ENCODE data around the gene LYST. TPM values are rescaled to one million over a fixed set of nuclear protein-coding genes. Genes with fewer than 3 reads are reported as not detected.

The LYST gene
- total RNA-seq, 4 donors from 2014 or later, result 22.9 to 44.4 (median 31.9) TPM

DNA sequence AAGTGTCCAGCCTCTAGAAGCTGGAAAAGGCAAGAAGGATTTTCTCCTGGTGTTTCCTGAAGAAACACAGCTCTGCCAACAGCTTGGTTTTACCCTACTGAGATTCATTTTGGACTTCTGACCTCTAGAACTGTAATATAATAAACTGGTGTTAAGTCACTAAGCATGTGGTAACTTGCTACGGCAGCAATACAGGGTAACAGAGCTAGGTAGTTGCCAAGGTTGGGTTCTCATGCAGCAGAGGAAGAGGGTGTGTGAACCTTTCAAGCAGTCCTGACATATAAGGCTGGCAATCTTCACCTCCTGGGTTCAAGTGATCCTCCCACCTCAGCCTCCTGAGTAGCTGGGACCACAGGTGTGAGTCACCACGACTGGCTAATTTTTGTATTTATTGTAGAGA is 253.1 kb downstream of the LYST start:
- H3K4me3 ChIP-seq, result no peak overlapping the region
- H3K4me1 ChIP-seq, result no peaks in the 10 kb centered on the region
- DNase-seq (ENCODE audit: extremely low spot score), result no peak
- no peaks in the 10 kb centered on the region for H3K27me3 ChIP-seq
- no peak overlapping the region for H3K27ac ChIP-seq (replicated peaks in 1 of 4)
- no peak for TF ChIP-seq POLR2A (IDR thresholded peaks at IDR 0.05; ENCODE audit: low read depth)
- no peak for TF ChIP-seq POLR2AphosphoS5 (IDR thresholded peaks at IDR 0.05)
- no peak for TF ChIP-seq EP300 (IDR thresholded peaks at IDR 0.05)
- TF ChIP-seq, protein P1, sequence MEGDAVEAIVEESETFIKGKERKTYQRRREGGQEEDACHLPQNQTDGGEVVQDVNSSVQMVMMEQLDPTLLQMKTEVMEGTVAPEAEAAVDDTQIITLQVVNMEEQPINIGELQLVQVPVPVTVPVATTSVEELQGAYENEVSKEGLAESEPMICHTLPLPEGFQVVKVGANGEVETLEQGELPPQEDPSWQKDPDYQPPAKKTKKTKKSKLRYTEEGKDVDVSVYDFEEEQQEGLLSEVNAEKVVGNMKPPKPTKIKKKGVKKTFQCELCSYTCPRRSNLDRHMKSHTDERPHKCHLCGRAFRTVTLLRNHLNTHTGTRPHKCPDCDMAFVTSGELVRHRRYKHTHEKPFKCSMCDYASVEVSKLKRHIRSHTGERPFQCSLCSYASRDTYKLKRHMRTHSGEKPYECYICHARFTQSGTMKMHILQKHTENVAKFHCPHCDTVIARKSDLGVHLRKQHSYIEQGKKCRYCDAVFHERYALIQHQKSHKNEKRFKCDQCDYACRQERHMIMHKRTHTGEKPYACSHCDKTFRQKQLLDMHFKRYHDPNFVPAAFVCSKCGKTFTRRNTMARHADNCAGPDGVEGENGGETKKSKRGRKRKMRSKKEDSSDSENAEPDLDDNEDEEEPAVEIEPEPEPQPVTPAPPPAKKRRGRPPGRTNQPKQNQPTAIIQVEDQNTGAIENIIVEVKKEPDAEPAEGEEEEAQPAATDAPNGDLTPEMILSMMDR (IDR thresholded peaks at IDR 0.05), result no peak
- intact Hi-C loops (cut with DNase I), result no loop called here
- no peaks in the 10 kb centered on the region for H3K9me3 ChIP-seq
- WGBS, result 83% methylated on average over 2 of the region's 2 CpGs
- H3K36me3 ChIP-seq, result no peaks in the 10 kb centered on the region

DNA sequence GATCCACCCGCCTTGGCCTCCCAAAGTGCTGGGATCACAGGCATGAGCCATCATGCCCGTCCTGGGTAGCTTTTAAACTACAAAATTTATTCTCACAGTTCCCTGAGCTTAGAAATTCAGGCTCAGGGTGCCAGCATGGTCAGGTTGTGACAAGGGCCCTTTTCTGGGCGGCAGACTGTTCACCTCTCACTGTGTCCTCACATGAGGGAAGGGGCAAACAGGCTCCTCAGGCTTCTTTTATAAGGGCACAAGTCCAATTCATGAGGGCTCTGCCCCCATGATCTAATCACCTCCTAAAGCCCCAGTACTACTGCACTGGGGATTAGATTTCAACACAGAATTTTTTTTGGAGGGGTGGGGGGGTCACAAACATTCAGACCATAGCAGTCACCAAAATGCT is 253.9 kb downstream of the LYST start:
- no peak for DNase-seq (ENCODE audit: extremely low spot score)
- Histone ChIP-seq H3K27me3 (no peaks in the 10 kb centered on the region), H3K4me3 (no peak overlapping the region), H3K27ac (replicated peaks in 1 of 4) (no peak overlapping the region), H3K4me1 (no peaks in the 10 kb centered on the region), H3K36me3 (no peaks in the 10 kb centered on the region), H3K9me3 (no peaks in the 10 kb centered on the region)
- intact Hi-C loops (cut with DNase I), result no loop called here
- WGBS, result 97% methylated on average over 3 of the region's 3 CpGs
- TF ChIP-seq EP300 (IDR thresholded peaks at IDR 0.05) (no peak), POLR2AphosphoS5 (IDR thresholded peaks at IDR 0.05) (no peak), POLR2A (IDR thresholded peaks at IDR 0.05; ENCODE audit: low read depth) (no peak)
- TF ChIP-seq, protein P1 (IDR thresholded peaks at IDR 0.05), result no peak

Small RNAs within 50 kb of the gene (small RNA-seq; reads per million reads assigned to genes)
- gene MIR1537, result 0 reads per million in 3 donors
- 0 reads per million in 3 donors for gene RNU6-968P

Other genes with a start within 250 kb of the LYST start
- 1 to 10 TPM in 1 of 4 donors, under 1 TPM in 3; 0.42 to 1.5 (median 0.76) TPM for gene GNG4, start 217.1 kb downstream of the LYST start, total RNA-seq
- 100 to 1,000 TPM; 187 to 390 (median 287) TPM for gene NID1, start 198.2 kb upstream of the LYST start, total RNA-seq